ENCODE data around the gene USP2. TPM values are rescaled to one million over a fixed set of nuclear protein-coding genes. Genes with fewer than 3 reads are reported as not detected.

The USP2 gene
- polyA plus RNA-seq, 1 donor (not counting 4 experiments of a cell fraction or from before 2014, with no cell fraction given): 0.35 TPM

- TF ChIP-seq CTCF (optimal IDR thresholded peaks at IDR 0.05 in 1 of 3, IDR thresholded peaks at IDR 0.05 in 1 of 3, conservative IDR thresholded peaks at IDR 0.05 in 1 of 3; ENCODE audit: extremely low read depth in 1 of 3, insufficient read depth in 2 of 3, low read length in 3 of 3): peak in 1 of 3 experiments; percentile 16
- TF ChIP-seq EZH2 (IDR thresholded peaks at IDR 0.05; ENCODE audit: low read length): no peak
- peaks cover 4% of the 10 kb centered on the region for H3K9me1 ChIP-seq (ENCODE audit: control insufficient read depth, extremely low read depth, insufficient read depth, low read length)
- H4K20me1 ChIP-seq (ENCODE audit: control insufficient read depth, extremely low read depth, insufficient read depth, low read length): no peaks in the 10 kb centered on the region
- H3K79me2 ChIP-seq (ENCODE audit: control insufficient read depth, insufficient read depth, low read length): no peaks in the 10 kb centered on the region
- FAIRE-seq: no peak
- no peaks in the 10 kb centered on the region for H3K9me3 ChIP-seq (ENCODE audit: control insufficient read depth, low read depth, low read length)
- no peak for DNase-seq (ENCODE audit: low read depth, low spot score)
- peak overlapping the region; percentile 93 for H3K4me2 ChIP-seq (ENCODE audit: control insufficient read depth, extremely low read depth, insufficient read depth, low read depth, low read length)
- H3K4me3 ChIP-seq (ENCODE audit: control insufficient read depth in 2 of 3, extremely low read depth in 1 of 3, insufficient read depth in 2 of 3, low read depth in 1 of 3, low read length in 3 of 3): peak overlapping the region; percentile 34 to 65 (median 64)
- H3K9ac ChIP-seq (ENCODE audit: control insufficient read depth, extremely low read depth, insufficient read depth, low read length): no peak overlapping the region
- peaks cover 6% of the 10 kb centered on the region for H3K27me3 ChIP-seq (ENCODE audit: control insufficient read depth, extremely low read depth, insufficient read depth, low read length)
- no peak overlapping the region for H3K27ac ChIP-seq (ENCODE audit: control insufficient read depth, insufficient read depth, low read length)
- peaks cover 43% of the 10 kb centered on the region for H3K4me1 ChIP-seq (ENCODE audit: control insufficient read depth, extremely low read depth, insufficient read depth, low read length)
- dilution Hi-C loops (cut with MboI; ENCODE audit: extremely low pct_ligation_motif_present, low sequenced_read_pairs): no loop called here
- peak overlapping the region; percentile 47 for H2AFZ ChIP-seq (ENCODE audit: control insufficient read depth, low read length)
- H3K36me3 ChIP-seq (ENCODE audit: control insufficient read depth in 2 of 2, extremely low read depth in 1 of 2, insufficient read depth in 2 of 2, low read length in 2 of 2): peaks cover 0 to 2% of the 10 kb centered on the region in 2 experiments
These were observed 66.1 kb downstream of the USP2 start for GRCh38 chr11:119315131-119316015.

DNA sequence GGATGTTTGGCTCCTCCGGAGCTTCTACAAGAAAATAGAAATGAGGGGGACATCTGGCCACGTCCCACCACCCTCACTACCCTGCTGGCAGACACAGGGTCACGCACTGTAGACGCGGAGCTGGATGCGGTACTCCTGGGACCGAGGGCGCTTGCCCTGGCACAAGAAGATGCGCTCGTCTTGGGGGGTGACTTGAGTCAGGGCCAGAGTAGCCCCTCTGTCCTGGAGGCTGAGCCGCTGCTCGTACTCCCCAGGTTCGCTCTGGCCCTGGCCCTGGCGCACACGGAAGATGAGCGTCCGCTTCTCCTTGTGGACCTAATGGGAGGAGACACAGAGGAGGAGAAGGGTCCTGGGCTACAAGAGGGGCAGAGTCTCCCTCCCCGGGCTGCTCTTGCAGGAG lies 66.8 kb downstream of the USP2 start:
- Histone ChIP-seq H3K36me3 (ENCODE audit: control insufficient read depth in 2 of 2, extremely low read depth in 1 of 2, insufficient read depth in 2 of 2, low read length in 2 of 2) (peaks cover under 1 to 3% of the 10 kb centered on the region in 2 experiments), H3K4me2 (ENCODE audit: control insufficient read depth, extremely low read depth, insufficient read depth, low read depth, low read length) (no peak overlapping the region), H3K27ac (ENCODE audit: control insufficient read depth, insufficient read depth, low read length) (no peak overlapping the region), H3K27me3 (ENCODE audit: control insufficient read depth, extremely low read depth, insufficient read depth, low read length) (peaks cover 6% of the 10 kb centered on the region), H4K20me1 (ENCODE audit: control insufficient read depth, extremely low read depth, insufficient read depth, low read length) (no peaks in the 10 kb centered on the region), H3K4me1 (ENCODE audit: control insufficient read depth, extremely low read depth, insufficient read depth, low read length) (peaks cover 48% of the 10 kb centered on the region), H3K79me2 (ENCODE audit: control insufficient read depth, insufficient read depth, low read length) (no peaks in the 10 kb centered on the region), H3K9ac (ENCODE audit: control insufficient read depth, extremely low read depth, insufficient read depth, low read length) (no peak overlapping the region), H3K4me3 (ENCODE audit: control insufficient read depth in 2 of 3, extremely low read depth in 1 of 3, insufficient read depth in 2 of 3, low read depth in 1 of 3, low read length in 3 of 3) (no peak overlapping the region), H3K9me3 (ENCODE audit: control insufficient read depth, low read depth, low read length) (no peaks in the 10 kb centered on the region), H3K9me1 (ENCODE audit: control insufficient read depth, extremely low read depth, insufficient read depth, low read length) (peaks cover 4% of the 10 kb centered on the region), H2AFZ (ENCODE audit: control insufficient read depth, low read length) (no peak overlapping the region)
- TF ChIP-seq CTCF (optimal IDR thresholded peaks at IDR 0.05 in 1 of 3, IDR thresholded peaks at IDR 0.05 in 1 of 3, conservative IDR thresholded peaks at IDR 0.05 in 1 of 3; ENCODE audit: extremely low read depth in 1 of 3, insufficient read depth in 2 of 3, low read length in 3 of 3): no peak
- TF ChIP-seq EZH2 (IDR thresholded peaks at IDR 0.05; ENCODE audit: low read length): no peak
- no peak for FAIRE-seq
- dilution Hi-C loops (cut with MboI; ENCODE audit: extremely low pct_ligation_motif_present, low sequenced_read_pairs): no loop called here
- DNase-seq (ENCODE audit: low read depth, low spot score): no peak
